ENCODE measurements around the gene INHBA.

GRCh38 chr7:41691286-41692190 lies 11.4 kb downstream of the INHBA start:
- TF ChIP-seq, protein P1, sequence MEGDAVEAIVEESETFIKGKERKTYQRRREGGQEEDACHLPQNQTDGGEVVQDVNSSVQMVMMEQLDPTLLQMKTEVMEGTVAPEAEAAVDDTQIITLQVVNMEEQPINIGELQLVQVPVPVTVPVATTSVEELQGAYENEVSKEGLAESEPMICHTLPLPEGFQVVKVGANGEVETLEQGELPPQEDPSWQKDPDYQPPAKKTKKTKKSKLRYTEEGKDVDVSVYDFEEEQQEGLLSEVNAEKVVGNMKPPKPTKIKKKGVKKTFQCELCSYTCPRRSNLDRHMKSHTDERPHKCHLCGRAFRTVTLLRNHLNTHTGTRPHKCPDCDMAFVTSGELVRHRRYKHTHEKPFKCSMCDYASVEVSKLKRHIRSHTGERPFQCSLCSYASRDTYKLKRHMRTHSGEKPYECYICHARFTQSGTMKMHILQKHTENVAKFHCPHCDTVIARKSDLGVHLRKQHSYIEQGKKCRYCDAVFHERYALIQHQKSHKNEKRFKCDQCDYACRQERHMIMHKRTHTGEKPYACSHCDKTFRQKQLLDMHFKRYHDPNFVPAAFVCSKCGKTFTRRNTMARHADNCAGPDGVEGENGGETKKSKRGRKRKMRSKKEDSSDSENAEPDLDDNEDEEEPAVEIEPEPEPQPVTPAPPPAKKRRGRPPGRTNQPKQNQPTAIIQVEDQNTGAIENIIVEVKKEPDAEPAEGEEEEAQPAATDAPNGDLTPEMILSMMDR (IDR thresholded peaks at IDR 0.05; ENCODE audit: insufficient read depth, low read depth, low read length), result no peak
- no peak for TF ChIP-seq EZH2 (IDR thresholded peaks at IDR 0.05; ENCODE audit: insufficient read depth, low read length)
